Uterus (tissue), 4 donors: ENCODE results near the gene FBXO40. TPM values are rescaled to one million over a fixed set of nuclear protein-coding genes. Genes with fewer than 3 reads are reported as not detected.

Experiments used
- DNase-seq, 2 donors: peaks; one replicate each; pipeline ENCODE4 v3.0.0-alpha.2; 2019 to 2020
- H3K27ac ChIP-seq, 2 donors: fragments of 200-600 bp; sonication (generic); 1 replicate in 1 of 2; 2 replicates in 1 of 2; pipeline ENCODE4 v1.5.1; 2016 to 2018
- H3K27me3 ChIP-seq, 2 donors: fragments of 200-600 bp; sonication (generic); one replicate each; pipeline ENCODE4 v1.5.1; 2018 to 2019; ENCODE audit warnings: control low read depth in 1 of 2
- H3K36me3 ChIP-seq, 2 donors: fragments of 200-600 bp; sonication (generic); one replicate each; pipeline ENCODE4 v1.5.1; 2019; ENCODE audit warnings: control low read depth in 1 of 2
- H3K4me1 ChIP-seq, 2 donors: fragments of 200-600 bp; sonication (generic); one replicate each; pipeline ENCODE4 v1.5.1; 2018 to 2019; ENCODE audit warnings: control low read depth in 1 of 2
- H3K4me3 ChIP-seq, 2 donors: fragments of 200-600 bp; sonication (generic); 1 replicate in 1 of 2; 2 replicates in 1 of 2; pipeline ENCODE4 v1.5.1; 2018 to 2019; ENCODE audit warnings: mild to moderate bottlenecking in 1 of 2
- H3K9me3 ChIP-seq, 2 donors: fragments of 200-600 bp; sonication (generic); one replicate each; pipeline ENCODE4 v1.5.1; 2019; ENCODE audit warnings: control low read depth in 1 of 2
- POLR2A ChIP-seq, 2 donors: fragments of 450-650 bp; IDR thresholded peaks; one replicate each; pipeline ENCODE4 v1.6.1; 2016; ENCODE audit warnings: antibody characterized with exemption in 2 of 2, mild to moderate bottlenecking in 1 of 2, moderate library complexity in 1 of 2
- intact Hi-C: fragments of 100-400 bp; cut with DNase I; formaldehyde crosslinking; loops from one replicate; pipeline ENCODE4 v1.15.1; 2023; ENCODE audit warnings: low total_unique reads
- total RNA-seq, 4 donors: library from RNA; depleted of rRNA in 3 of 4; stranded (reverse); fragments of >200 nt in 3 of 4; gene quantifications; one replicate each; pipeline versions ENCODE4 v1.1.0 to v1.2.4, GENCODE V29; 2014 to 2023
- TF ChIP-seq, protein P1 (sequence below), 4 experiments: fragments of 200-600 bp in 2 of 4; fragments of 450-650 bp in 2 of 4; sonication (generic) in 2 of 4; IDR thresholded peaks; one replicate each; pipeline ENCODE4 v1.5.1; 2016 to 2019; ENCODE audit warnings: antibody characterized with exemption in 4 of 4, mild to moderate bottlenecking in 2 of 4, moderate library complexity in 1 of 4
- donor health status: DM: yes; HTN: yes; CAD: no.

Gene FBXO40
- total RNA-seq, 4 donors from 2014 or later = 0.06 to 0.21 TPM; not detected in 2

DNA sequence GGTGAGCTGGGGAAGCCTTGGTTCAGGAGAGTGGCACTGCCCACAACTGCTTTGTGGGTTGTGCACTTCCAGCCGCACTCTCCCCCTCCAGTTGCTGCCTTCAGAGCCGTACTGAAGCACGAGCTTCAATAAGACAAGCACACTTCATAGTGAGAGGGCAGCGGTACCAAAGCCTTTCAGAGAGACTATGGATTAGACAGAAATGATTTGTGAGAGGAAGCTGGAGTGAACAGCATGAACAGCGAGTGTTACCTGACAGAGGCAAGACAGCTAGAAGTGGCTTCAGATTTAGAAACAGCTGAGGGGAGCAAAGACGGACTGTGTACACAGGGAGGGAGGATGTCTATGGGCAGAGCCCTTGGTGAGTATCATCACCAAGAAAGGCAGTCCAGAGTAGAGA, 36.4 kb downstream of the FBXO40 start:
- Histone ChIP-seq H3K4me3 (no peak overlapping the region), H3K36me3 (no peaks in the 10 kb centered on the region), H3K9me3 (no peaks in the 10 kb centered on the region), H3K27me3 (no peaks in the 10 kb centered on the region), H3K27ac (no peak overlapping the region), H3K4me1 (no peaks in the 10 kb centered on the region)
- TF ChIP-seq POLR2A (IDR thresholded peaks at IDR 0.05) = no peak
- TF ChIP-seq, protein P1, sequence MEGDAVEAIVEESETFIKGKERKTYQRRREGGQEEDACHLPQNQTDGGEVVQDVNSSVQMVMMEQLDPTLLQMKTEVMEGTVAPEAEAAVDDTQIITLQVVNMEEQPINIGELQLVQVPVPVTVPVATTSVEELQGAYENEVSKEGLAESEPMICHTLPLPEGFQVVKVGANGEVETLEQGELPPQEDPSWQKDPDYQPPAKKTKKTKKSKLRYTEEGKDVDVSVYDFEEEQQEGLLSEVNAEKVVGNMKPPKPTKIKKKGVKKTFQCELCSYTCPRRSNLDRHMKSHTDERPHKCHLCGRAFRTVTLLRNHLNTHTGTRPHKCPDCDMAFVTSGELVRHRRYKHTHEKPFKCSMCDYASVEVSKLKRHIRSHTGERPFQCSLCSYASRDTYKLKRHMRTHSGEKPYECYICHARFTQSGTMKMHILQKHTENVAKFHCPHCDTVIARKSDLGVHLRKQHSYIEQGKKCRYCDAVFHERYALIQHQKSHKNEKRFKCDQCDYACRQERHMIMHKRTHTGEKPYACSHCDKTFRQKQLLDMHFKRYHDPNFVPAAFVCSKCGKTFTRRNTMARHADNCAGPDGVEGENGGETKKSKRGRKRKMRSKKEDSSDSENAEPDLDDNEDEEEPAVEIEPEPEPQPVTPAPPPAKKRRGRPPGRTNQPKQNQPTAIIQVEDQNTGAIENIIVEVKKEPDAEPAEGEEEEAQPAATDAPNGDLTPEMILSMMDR (IDR thresholded peaks at IDR 0.05) = no peak
- DNase-seq = no peak
- intact Hi-C loops = no loop called here

- Histone ChIP-seq H3K36me3 (no peaks in the 10 kb centered on the region), H3K27me3 (no peaks in the 10 kb centered on the region), H3K4me3 (no peak overlapping the region), H3K4me1 (no peaks in the 10 kb centered on the region), H3K27ac (no peak overlapping the region), H3K9me3 (no peaks in the 10 kb centered on the region)
- no peak for DNase-seq
- intact Hi-C loops = no loop called here
- TF ChIP-seq POLR2A (IDR thresholded peaks at IDR 0.05) = no peak
- TF ChIP-seq, protein P1 (IDR thresholded peaks at IDR 0.05) = no peak
Measured at GRCh38 chr3:121630355-121630754, 37.2 kb downstream of the FBXO40 start.

- no peaks in the 10 kb centered on the region for H3K9me3 ChIP-seq
- no peak for TF ChIP-seq POLR2A (IDR thresholded peaks at IDR 0.05)
- TF ChIP-seq, protein P1 (IDR thresholded peaks at IDR 0.05) = no peak
- intact Hi-C loops = no loop called here
Measured at GRCh38 chr3:121637922-121638321, 44.7 kb downstream of the FBXO40 start.

GRCh38 chr3:121641127-121641526, 47.9 kb downstream of the FBXO40 start:
- Histone ChIP-seq H3K27ac (no peak overlapping the region), H3K4me3 (no peak overlapping the region), H3K9me3 (no peaks in the 10 kb centered on the region), H3K36me3 (no peaks in the 10 kb centered on the region), H3K27me3 (no peaks in the 10 kb centered on the region), H3K4me1 (no peaks in the 10 kb centered on the region)
- intact Hi-C loops = no loop called here
- TF ChIP-seq, protein P1 (IDR thresholded peaks at IDR 0.05) = no peak
- no peak for TF ChIP-seq POLR2A (IDR thresholded peaks at IDR 0.05)
- no peak for DNase-seq

More at GRCh38 chr3:121637922-121638321, 44.7 kb downstream of the FBXO40 start:
- Histone ChIP-seq H3K27ac (no peak overlapping the region), H3K36me3 (no peaks in the 10 kb centered on the region), H3K4me3 (no peak overlapping the region), H3K4me1 (no peaks in the 10 kb centered on the region), H3K27me3 (no peaks in the 10 kb centered on the region)
- no peak for DNase-seq

- H3K4me1 ChIP-seq = no peaks in the 10 kb centered on the region
- no peak overlapping the region for H3K4me3 ChIP-seq
- H3K36me3 ChIP-seq = no peaks in the 10 kb centered on the region
- H3K9me3 ChIP-seq = no peaks in the 10 kb centered on the region
- H3K27me3 ChIP-seq = no peaks in the 10 kb centered on the region
- DNase-seq = no peak
- no peak for TF ChIP-seq POLR2A (IDR thresholded peaks at IDR 0.05)
- TF ChIP-seq, protein P1 (IDR thresholded peaks at IDR 0.05) = no peak
- no peak overlapping the region for H3K27ac ChIP-seq
- intact Hi-C loops = no loop called here
Measured at GRCh38 chr3:121642601-121643314, 49.6 kb downstream of the FBXO40 start.
